Activated CD4-positive, CD25-positive, alpha-beta regulatory T cell treated with anti-CD3 and anti-CD28 coated beads, Interleukin-2, amount 50 U/mL, for 72 hours (primary cell): Measurements from ENCODE around the gene MBNL2.
"Not testable (repeated sequence)": the region's sequence is repeated elsewhere in the genome, so short reads cannot be mapped to it uniquely, and the experiment has no call there.

Experiments
- DNase-seq: peaks from one replicate; pipeline ENCODE4 v3.0.0; 2021

Gene MBNL2

DNA sequence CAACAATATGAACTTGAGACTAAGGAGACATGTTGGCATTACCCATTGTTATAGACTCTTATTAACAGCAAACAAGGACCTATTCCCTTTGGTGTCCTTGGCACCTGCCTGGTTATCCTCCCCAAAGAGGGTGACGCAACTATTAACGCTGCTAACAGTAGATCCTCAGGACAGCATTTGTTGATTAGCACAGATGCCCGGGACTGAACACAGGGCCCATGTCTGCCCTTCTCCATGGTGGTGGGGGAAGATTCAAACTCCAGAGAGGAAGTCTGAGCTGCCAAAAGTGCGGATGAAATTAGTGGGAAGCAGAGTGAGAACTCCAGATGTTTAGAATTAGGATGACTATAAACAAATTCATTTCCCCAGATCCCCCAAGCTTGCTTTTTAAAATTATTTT lies 110.6 kb downstream of the MBNL2 start:
- no peak for DNase-seq

DNA sequence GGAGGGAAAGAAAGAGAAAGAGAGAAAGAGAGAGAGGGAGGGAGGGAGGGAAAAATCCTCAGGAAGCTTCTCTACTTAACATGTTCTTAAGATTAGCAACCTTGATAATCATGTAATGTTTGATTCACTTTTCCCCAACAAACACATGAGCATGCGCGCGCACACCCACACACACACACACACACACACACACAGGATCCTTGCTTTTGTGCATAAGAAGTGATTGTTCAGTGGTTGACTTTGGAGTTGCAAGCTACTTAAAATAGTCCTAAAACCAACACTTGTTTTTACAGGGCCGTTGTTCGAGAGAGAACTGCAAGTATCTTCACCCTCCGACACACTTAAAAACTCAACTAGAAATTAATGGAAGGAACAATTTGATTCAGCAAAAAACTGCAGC lies 111.8 kb downstream of the MBNL2 start:
- no peak for DNase-seq

DNA sequence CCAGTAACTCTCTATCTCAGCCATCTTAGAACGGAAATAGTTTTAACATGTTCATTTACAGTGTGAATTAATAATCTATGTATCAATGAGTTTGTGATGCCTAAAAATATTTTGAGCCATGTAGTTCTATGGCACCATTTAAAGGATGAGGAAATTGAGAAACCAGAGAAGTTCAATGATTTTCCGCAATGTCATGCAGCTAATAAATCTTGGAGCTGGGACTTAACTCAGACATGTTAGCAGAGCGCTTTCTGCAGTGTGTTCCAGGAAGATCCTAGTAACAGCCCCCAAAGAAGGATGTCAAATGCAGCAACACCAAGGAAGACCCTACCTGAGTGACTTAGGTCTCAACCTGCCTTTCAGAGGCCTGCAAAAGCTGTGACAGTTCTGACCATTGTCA lies 112.6 kb downstream of the MBNL2 start:
- no peak for DNase-seq

DNA sequence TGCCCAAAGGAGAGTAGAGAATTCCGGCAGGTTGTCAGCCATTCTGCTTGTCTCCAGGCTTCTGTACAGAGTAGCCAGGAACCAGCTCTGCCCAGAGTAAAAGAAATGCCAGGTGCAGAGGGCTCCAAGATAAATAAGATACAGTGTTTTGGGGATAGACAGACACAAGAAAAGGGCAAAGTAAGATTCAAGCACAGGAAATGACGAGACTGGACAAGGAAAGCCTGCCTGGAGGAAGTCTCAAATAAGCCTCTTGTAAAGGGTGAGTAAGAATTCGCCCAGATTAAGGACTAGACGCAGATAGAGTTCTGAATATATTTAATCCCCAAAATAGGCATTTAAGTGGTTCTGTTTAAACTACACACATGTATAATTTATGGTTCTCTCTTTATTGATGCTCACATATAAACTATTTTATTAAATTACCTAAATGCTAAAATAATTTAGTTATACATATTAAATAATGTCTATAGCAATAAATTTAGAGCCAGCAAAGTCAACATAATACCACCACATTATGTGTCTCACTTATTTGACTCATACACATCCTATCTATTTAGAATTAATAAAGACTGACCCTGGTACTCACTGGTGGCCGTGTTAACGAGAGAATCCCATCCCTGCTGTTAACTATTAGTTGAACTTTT lies 113.5 kb downstream of the MBNL2 start:
- no peak for DNase-seq

DNA sequence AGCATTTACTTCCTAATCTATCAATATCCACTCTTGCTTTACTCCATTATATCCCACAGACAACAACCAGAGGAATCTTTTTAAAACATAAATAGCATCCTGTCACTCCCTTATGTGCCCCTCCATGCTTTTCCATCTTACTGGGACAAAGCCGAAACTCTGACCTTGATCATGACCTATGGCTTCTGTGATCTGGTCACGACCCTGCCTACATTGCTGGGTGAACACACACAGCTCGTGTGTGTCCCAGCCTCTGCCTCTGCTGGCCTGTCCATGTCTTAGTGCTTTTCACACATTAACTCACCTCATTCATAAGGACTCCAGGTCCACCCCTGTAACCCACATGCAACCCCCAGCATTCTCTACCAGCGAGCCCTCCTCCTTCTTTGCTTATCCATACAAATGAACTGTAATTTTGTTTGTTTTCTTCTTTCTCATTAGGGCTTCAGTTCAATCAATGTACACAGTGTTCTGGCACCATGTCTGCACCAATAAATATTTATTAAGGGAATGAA lies 115.9 kb downstream of the MBNL2 start:
- no peak for DNase-seq

DNA sequence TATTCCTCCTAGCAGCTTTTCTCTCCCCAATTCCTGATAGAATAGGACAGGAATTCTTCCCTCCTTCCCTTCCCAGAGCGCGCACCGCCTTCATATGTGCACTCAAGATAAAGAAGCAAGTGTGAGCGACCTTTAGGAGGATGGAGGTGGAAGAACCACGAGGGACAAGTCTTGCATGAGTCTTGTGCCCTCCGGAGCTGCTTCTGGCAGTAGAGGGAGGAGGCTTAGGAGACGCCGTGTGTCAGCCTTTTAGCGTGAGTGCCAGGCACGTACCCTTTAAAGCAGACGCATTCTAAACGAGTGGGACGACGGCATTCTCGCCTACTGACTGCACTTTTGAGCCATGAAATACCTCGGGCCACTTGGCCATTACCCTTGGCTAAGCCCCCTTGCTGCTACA lies 116.4 kb downstream of the MBNL2 start:
- DNase-seq: no peak

DNA sequence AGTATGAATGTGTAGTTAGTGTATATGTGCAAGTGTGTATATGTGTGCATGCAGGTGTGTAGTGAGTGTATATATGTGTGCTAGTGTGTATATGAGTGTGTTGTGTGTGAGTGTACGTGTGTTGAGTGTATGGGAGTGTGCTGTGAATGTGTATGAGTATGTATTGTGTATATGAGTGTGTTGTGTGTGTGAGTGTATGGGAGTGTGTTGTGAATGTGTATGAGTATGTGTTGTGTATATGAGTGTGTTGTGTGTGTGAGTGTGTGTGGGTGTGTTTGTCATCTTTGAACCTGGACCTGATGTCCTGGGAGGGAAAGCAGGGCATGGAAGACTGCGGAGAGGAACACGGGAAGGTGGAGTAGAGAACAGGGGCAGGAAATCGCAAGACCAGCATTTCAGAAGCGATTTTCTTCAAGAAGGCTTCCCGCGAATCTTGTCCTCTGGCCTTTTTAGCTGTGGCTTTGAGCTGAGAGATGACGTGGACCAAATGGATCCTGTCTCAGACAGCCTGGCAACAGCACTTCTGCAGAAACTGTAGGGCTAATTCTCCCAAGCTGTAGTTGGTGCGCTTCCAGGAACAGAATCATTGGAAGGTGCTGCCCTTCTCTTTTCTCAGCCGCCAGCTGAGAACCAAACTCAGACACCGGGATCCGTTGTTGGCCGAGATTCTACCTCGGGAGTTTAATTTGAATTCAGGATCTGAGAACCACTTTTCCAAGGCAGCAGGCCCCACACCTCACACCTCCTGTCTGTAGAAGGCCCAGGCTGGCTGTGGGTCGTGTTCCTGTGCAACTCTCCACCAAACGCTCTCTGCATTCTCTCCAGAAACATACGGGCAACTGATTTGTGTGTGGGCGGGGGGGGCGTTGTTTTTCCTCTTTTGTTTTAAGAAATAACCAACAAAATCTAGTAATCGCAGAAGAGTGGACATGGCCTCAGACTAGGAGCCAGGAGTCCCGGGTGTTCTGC lies 117.2 kb downstream of the MBNL2 start:
- no peak for DNase-seq

DNA sequence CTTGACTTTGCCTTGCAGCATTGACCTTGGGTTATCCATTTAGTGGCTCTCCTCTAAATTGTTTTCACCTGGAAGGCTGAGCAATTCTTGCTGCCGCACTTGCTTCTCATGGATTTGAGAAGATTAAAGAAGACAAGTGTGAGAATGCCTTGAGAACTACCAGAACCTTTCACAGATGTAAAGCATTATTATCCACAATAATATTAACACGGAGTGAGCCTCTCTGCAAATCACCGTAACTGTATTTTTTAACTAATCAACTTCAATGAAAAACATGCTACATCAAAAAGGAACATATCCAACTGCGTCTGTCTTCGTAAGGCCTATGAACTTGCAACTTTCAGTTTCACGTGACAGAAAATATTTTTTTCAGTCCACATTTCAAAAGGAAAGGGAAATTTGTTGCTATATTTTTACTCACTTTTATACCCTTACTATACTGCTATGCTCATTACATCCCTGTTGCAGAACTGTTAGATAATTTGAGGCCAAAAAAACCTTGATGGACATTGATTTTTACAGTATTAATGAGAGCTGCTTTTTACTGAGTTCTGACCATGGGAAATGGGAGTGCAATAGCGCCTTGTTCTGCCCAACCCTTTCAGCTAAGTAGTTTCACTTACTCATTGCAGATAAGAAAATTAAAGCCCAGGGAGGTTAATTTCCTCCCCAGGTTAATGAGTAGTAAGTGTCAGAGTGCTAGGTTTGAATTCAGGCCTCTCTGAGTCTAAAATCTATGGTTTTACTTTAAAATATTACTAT lies 118.0 kb downstream of the MBNL2 start:
- DNase-seq: no peak

DNA sequence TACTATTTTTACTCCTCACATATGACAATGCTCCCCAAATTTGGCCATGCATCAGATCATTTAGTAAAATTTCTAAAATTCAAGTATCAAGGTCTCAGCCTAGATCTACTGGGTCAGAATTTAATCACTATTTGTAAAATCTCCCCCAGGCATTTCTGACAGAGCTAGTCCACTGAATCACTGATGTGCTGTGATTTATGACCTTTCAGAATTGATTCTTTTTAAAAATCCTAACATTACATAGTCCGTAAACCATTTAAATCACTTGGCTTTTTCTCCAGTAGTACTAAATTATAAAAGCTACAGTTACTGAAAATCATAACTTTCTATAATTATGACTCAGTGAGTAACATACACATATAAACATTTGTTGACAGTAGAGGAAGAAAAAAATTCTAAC lies 119.0 kb downstream of the MBNL2 start:
- no peak for DNase-seq

DNA sequence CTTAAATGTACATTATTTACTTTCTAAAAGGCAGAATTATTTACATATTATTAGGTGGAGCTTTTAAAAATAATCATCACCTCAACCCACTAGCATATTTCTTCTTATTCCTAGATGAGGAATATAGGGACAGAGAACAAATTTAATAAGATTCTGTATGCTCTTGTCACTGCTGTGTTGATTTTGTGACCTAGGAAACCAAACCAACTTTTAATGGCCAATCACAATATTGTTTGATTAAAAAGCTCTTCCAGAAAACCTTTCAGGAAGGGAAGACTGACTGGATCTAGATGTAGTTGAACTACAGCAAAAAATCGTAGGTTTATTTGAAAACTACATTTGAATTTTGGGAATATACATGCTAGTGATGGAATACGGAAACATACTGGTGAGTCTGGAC lies 120.0 kb downstream of the MBNL2 start:
- no peak for DNase-seq

DNA sequence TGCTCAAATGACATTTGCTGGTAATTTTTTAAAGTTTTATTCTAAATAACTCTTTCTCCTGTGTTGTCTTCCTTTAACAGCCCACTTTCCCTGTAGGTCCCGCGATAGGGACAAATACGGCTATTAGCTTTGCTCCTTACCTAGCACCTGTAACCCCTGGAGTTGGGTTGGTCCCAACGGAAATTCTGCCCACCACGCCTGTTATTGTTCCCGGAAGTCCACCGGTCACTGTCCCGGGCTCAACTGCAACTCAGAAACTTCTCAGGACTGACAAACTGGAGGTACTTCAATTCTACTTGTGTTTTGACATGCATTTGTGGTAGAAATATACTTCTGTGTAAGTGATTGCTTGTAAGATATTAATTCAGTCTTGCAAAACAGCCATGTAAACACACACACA lies 120.8 kb downstream of the MBNL2 start:
- no peak for DNase-seq

DNA sequence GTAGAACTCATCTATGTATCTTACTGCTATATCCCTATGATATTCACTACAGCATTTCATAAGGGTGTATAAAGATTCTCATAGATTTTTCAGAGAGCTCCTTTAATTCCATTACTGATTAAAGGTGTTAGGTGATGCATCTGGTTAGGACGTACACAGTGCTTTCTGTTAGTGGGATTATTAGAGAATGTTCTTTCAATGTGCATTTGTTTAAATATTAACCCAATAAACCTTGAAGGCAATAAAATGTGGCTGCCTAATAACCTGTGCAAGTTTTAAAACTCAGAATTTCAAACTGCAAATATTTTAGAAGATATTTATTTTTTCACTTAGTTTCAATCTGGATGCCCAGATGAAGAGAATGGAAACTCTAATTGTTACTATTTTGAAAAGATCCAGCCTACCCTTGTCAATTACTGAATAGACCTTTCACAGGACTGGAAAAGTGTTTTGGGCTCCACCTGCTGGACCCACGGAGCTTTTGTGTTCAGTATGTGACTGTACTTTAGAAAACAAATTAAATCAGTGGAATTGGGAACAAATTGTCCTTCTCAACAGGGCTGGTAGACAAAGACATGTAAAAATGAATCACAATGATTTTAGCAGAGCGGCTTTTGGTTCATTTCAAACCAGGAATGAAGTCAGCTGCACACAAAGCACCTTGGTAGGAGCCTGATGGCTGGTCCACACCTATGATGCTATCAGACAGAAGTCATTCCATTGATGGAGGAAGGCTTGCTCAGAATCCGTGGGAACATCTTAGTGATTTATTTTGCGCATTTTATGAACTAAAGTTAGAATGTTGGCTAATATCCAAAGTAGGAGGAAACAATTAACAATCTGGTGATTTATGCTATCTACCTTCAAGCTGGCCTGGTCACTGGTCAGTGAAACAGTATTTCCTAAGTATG lies 122.4 kb downstream of the MBNL2 start:
- no peak for DNase-seq

DNA sequence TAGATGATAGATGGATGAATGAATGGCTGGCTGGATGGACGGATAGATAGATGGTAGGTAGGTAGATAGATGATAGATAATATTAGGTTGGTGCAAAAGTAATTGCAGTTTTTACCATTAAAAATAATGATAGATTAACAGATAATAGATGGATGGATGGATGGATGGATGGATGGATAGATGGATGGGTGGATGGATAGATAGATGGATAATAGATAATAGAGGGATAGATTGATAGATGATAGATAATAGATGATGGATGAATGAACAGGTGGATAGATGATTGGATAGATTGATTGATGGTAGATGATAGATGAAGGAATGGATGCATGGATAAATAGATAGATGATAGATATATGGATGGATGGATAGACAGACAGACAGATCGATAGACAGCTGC lies 124.0 kb downstream of the MBNL2 start:
- no peak for DNase-seq

DNA sequence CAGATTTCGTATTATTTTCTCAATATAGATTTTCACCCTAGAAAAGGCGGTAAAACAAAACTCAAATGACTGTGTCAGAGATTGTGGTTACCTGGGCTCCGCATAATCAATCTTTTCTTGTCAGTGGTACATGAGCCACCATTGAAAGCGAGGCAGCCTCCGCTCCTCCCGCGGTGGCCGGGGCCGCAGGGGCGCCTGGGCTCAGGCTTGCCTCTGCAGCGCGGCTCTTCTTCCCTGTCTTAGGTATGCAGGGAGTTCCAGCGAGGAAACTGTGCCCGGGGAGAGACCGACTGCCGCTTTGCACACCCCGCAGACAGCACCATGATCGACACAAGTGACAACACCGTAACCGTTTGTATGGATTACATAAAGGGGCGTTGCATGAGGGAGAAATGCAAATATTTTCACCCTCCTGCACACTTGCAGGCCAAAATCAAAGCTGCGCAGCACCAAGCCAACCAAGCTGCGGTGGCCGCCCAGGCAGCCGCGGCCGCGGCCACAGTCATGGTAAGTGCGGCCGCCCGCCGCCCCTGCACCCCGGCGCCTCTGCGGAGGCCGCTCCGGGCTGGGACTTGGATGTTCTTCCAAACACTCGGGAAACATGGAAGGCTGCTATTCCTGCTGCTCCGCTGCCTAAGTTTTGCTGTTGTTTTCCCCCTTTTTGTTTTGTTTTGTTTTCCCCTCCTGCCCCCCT lies 124.6 kb downstream of the MBNL2 start:
- no peak for DNase-seq

DNA sequence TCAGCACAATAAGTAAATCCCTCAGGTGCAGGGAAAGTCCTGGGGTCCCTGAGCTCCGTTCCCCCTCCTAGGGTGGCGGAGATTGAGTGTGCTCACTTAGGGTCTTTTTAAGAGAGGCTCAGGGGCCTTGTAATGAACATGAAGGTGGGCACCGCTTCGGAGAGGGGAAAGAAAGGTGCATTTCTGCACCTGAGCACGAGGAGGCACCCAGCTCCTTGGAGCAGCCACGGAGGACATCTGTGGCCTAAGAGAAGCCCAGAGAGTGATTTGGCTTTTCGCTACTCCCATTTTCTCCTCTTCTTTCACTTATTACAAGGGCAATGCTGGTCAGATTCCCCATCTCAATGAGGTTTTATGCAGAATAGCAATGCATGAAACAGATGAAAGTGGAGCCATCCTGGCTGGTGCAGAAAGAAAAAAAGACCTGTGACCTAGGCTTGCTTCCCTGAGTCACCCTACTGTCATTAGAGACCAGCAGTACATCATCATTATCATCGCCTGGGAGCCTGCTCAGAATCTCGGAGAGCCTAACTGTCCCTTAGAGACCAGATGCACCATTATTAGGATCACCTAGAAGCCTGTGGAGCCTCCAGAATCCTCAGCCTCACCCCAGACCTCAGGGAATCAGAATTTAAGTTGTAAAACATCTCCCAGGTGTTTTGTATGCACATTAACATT lies 125.3 kb downstream of the MBNL2 start:
- DNase-seq: no peak

DNA sequence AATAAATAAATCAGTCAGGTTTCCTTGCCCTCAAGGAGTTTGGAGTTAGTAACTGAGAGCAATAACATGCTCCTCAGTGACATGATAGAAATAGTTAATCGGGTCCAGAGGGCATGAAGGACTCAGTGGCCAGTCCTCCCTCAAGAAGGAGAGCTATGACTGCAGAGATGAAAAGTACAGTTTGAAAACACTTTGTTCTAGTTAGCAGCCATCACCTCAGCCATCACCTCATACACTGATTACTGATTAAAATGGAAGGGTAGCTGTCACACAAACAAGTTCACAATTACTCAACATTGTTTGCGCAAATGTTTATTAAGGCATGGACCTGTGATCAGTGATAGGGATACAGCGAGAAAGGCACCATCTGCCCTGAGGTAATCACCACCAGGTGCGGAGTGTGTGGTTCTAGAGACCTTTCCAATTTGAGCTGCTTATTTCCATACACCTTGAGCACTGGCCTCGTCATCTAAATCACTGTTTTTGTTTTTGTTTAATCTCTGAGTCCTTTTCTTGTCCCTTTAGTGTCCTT lies 126.5 kb downstream of the MBNL2 start:
- no peak for DNase-seq

DNA sequence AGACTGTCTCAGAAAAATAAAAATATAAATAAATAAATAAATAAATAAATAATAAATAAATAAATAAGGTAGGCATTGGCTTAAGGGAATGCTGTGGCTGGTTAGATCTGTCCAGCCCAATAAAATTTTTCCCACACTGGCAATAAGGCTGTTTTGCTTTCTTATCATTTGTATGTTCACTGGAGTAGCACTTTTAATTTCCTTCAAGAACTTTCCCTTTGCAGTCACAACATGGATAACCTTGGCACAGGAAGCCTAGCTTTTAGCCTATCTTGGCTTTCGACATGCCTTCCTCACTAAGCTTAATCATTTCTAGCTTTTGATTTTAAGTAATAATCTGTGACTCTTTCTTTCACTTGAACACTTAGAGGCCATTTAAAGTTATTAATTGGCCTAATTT lies 129.9 kb downstream of the MBNL2 start:
- not testable (repeated sequence) for DNase-seq

DNA sequence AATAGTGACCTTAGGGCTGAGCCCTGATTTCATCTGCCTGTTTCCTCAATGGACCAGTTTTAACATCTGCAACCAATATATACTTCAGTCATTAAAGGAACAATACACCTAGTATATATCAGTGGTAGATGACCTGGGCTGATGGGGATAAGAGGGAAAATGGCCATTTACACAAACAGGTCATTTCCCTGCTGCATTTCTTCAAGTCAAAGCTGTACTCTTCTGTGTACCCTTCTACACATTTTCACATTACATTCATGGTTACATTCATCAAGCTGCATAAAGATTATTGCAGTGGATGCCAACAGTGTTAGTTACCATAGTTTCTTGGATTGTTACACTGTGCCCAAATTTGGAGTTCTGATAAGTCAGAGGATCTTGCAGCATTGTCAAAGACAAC lies 130.7 kb downstream of the MBNL2 start:
- DNase-seq: no peak

DNA sequence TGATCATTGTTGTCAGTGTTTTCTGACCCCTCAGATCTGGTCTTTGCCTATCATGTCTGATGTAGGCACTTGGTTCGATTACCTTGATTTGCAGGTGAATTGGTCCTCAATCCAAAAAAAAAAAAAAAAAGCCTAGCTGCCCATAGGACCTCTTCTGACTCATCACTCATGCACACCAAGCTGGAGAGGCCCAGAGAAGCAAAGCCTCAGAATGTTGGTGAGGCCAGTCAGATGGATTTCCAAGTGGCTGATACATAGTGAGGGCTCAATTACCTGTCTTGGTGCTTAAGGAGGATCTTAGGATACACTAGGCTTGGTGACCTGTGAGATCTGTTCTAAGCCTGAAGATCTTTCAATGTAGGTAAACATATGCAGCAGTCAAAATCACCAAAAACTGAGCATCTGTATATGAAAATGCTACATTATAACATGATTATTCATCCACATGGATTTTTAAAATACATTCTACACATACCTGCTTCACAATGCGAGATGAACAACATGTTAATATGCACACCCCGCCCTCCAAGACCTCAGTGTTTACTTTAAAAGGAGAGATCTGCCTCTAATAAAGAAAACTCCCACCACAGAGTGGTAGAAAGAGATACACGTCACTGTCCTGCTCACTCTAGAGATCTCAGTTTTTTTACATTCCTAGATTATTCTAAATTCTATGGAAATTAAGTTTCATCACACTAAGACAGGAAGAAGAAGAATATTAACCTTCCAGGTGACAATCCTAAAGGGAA lies 132.0 kb downstream of the MBNL2 start:
- no peak for DNase-seq

DNA sequence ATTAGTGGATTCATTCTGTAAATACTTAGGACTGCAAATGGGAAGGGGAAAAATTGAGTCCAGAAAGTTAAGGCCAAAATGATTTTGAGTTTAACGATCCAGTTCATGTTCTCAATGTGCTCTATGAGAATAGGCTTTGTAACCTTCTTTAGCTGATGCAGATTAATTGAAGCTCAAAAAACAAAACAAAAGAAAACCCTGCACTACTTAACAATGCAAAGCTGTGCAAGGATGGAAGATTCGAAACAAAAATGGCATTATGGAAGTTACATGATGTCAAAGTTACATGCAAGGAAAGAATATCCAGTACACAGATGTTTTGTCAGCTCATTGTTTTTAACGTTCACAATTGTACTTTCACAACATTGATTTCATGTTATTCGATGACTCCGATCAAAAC lies 132.7 kb downstream of the MBNL2 start:
- no peak for DNase-seq
